AG04450 (cell line): ENCODE measurements around the gene INAFM2. TPM values are rescaled to one million over a fixed set of nuclear protein-coding genes. Genes with fewer than 3 reads are reported as not detected.

Experiments used
- CTCF ChIA-PET: fragments of 300-600, 350-600 bp; formaldehyde crosslinking; extraction: SDS; loops from one replicate; lab custom pipeline; 2022; ENCODE audit warnings: antibody characterized with exemption, inconsistent platforms; lab: Charles Lee
- POLR2A ChIA-PET: fragments of 350-600 bp; formaldehyde crosslinking; extraction: SDS; loops from one replicate; lab custom pipeline; 2021; ENCODE audit warnings: antibody characterized with exemption, inconsistent platforms; lab: Yijun Ruan, JAX
- DNase-seq: peaks from one replicate; pipeline ENCODE4 v3.0.0-alpha.2; 2011; ENCODE audit warnings: low read depth, low spot score
- H3K27ac ChIP-seq: one replicate; pipeline ENCODE4 v1.5.1; 2012; ENCODE audit warnings: low read depth, low read length, control low read depth
- H3K27me3 ChIP-seq: one replicate; pipeline ENCODE4 v1.6.0; 2012; ENCODE audit warnings: low read length; ENCODE audit not compliant: control insufficient read depth, insufficient read depth
- H3K4me3 ChIP-seq: 2 replicates; pipeline ENCODE4 v1.5.1; 2011; ENCODE audit warnings: mild to moderate bottlenecking, low read depth, low read length, control low read depth
- H3K9me3 ChIP-seq: 2 replicates; pipeline ENCODE4 v1.5.1; 2012; ENCODE audit warnings: low read length; ENCODE audit not compliant: control insufficient read depth, insufficient read depth
- CTCF ChIP-seq: IDR thresholded peaks from 2 replicates; pipeline ENCODE4 v1.5.1; 2011; ENCODE audit warnings: low read depth, low read length, control low read depth, inconsistent platforms
- polyA plus RNA-seq: library from polyadenylated mRNA; depleted of rRNA; stranded (reverse); fragments of >200 nt; gene quantifications from 2 replicates; pipeline ENCODE4 v1.2.3, GENCODE V29; 2011

INAFM2 gene
- polyA plus RNA-seq, 1 experiment, result 11.4 TPM

GRCh38 chr15:40366457-40367370 lies 43.2 kb downstream of the INAFM2 start:
- ChIA-PET CTCF (interaction anchor here (0.6 to 2.3 kb wide), 2 partner anchors 16 to 289 kb away, joined by 3 to 8 read pairs; partner anchors contain the start of gene KNSTRN), POLR2A (no interaction called here)
- H3K27ac ChIP-seq, result no peak overlapping the region
- no peak overlapping the region for H3K4me3 ChIP-seq
- H3K27me3 ChIP-seq, result peaks cover 32% of the 10 kb centered on the region
- no peak for DNase-seq
- peaks cover 3% of the 10 kb centered on the region; the same call in 1 of the 2 replicates for H3K9me3 ChIP-seq
- TF ChIP-seq CTCF, result no peak

GRCh38 chr15:40367371-40367685 lies 43.8 kb downstream of the INAFM2 start:
- no peak for DNase-seq
- Histone ChIP-seq H3K27ac (no peak overlapping the region), H3K4me3 (no peak overlapping the region), H3K27me3 (peaks cover 30% of the 10 kb centered on the region), H3K9me3 (peaks cover 3% of the 10 kb centered on the region; the same call in 1 of the 2 replicates)
- ChIA-PET CTCF (interaction anchor here (0.8 to 3.3 kb wide), 5 partner anchors 15 to 55 kb away, joined by 5 to 16 read pairs (median 8); partner anchors contain the start of genes CCDC9B and KNSTRN), POLR2A (no interaction called here)
- no peak for TF ChIP-seq CTCF

GRCh38 chr15:40367686-40368611 lies 44.5 kb downstream of the INAFM2 start:
- peak; percentile 79 for TF ChIP-seq CTCF
- peak; percentile 55 for DNase-seq
- POLR2A ChIA-PET, result interaction anchor here (0.5 to 1.4 kb wide), 2 partner anchors 12 to 55 kb away, joined by 4 to 5 read pairs; no protein-coding TSS in a partner anchor
- Histone ChIP-seq H3K9me3 (peaks cover 3% of the 10 kb centered on the region; the same call in 1 of the 2 replicates), H3K4me3 (peak overlapping the region; percentile 44), H3K27me3 (peaks cover 27% of the 10 kb centered on the region), H3K27ac (no peak overlapping the region)
- CTCF ChIA-PET, result interaction anchor here (0.6 to 3.3 kb wide), 20 partner anchors 10 to 129 kb away, joined by 3 to 16 read pairs (median 5); partner anchors contain the start of genes CCDC9B, DISP2, IVD and KNSTRN

- Histone ChIP-seq H3K27ac (no peak overlapping the region), H3K9me3 (peaks cover 3% of the 10 kb centered on the region; the same call in 1 of the 2 replicates), H3K27me3 (peaks cover 21% of the 10 kb centered on the region), H3K4me3 (no peak overlapping the region)
- POLR2A ChIA-PET, result interaction anchor here (0.5 to 1.4 kb wide), 3 partner anchors 11 to 54 kb away, joined by 3 to 5 read pairs (median 4); no protein-coding TSS in a partner anchor
- CTCF ChIA-PET, result interaction anchor here (0.6 to 3.3 kb wide), 18 partner anchors 11 to 130 kb away, joined by 3 to 16 read pairs (median 4); partner anchors contain the start of genes CCDC9B, DISP2, IVD and KNSTRN
- no peak for DNase-seq
- no peak for TF ChIP-seq CTCF
These were observed 45.4 kb downstream of the INAFM2 start for GRCh38 chr15:40368719-40369473.
